ENCODE data around the gene SLC15A2.
"Not testable (repeated sequence)": the region's sequence is repeated elsewhere in the genome, so short reads cannot be mapped to it uniquely, and the experiment has no call there.

The SLC15A2 gene

DNA sequence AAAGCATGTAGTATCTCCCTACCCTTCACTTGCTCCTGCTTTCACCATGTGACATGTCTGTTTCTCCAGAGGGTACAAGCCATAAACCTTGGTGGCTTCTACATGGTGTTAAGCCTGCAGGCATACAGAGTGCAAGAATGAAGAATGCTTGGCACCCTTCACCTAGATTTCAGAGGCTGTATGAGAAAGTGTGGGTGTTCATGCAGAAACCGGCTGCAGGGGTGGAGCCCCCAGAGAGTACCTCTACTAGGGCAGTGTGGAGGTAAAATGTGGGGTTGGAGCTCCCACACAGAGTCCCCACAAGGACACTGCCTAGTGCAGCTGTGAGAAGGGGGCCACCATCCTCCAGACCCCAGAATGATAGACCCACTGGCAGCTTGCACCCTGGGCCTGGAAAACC lies 32.2 kb downstream of the SLC15A2 start:
- no peak for DNase-seq

DNA sequence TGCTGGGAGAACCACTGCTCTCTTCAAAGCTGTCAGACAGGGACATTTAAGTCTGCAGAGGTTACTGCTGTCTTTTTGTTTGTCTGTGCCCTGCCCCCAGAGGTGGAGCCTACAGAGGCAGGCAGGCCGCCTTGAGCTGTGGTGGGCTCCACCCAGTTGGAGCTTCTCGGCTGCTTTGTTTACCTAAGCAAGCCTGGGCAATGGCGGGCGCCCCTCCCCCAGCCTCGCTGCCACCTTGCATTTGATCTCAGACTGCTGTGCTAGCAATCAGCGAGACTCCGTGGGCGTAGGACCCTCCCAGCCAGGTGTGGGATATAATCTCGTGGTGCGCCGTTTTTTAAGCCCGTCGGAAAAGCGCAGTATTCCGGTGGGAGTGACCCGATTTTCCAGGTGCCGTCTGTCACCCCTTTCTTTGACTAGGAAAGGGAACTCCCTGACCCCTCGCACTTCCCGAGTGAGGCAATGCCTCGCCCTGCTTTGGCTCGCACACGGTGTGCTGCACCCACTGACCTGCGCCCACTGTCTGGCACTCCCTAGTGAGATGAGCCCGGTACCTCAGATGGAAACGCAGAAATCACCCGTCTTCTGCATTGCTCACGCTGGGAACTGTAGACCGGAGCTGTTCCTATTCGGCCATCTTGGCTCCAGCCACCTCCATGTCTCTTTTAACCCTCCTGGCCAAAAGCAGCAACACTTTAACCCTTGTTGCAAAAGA lies 44.1 kb downstream of the SLC15A2 start:
- not testable (repeated sequence) for DNase-seq

DNA sequence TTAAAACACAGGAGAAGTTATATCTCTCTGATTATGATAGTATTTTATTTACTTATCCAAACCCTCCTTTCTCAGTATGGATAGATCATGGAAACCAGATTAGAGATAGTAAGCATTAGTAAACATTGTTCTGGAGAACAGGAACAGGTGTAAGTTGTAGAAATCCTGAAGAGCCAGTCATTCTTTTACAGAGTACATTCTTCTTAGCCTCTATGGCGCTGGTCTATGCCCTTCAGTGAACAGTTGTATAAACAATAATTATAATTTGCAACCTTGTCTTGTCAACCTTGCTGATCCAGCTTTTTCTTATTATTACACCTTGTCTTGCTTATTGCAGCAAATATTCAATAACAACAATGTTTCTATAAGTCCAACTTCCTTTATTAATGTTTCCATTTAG lies 47.4 kb downstream of the SLC15A2 start:
- DNase-seq = no peak

DNA sequence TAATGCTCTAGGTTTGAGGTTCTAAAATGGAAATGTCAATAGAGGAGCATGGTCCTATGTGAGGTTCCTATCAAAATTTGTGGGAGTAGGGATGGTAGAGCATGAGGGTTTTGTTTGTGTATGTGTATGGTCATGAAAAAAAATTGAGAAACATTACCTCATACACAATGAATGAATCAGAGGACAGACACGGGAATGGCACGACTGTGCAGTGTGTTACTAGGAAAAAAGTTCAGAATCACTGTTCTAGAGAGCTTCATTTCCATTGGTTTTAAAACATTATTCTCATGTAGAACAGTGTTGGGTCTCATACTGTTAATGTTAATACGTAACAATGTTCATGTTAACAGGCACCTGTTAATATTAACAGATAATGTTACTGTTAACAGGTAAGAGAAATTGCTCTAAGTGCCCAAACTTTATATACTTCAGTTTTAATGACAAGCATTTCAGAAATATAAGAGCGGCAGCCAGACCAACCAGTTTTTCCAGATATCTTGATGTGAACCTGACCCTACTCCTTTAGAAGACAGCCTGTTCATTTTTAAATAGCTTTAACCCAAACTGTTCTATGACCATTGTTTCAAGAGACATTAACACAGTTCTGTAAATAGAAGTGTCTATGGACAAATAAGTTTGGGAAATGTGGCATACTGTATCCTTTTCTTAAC lies 48.0 kb downstream of the SLC15A2 start:
- no peak for DNase-seq

DNA sequence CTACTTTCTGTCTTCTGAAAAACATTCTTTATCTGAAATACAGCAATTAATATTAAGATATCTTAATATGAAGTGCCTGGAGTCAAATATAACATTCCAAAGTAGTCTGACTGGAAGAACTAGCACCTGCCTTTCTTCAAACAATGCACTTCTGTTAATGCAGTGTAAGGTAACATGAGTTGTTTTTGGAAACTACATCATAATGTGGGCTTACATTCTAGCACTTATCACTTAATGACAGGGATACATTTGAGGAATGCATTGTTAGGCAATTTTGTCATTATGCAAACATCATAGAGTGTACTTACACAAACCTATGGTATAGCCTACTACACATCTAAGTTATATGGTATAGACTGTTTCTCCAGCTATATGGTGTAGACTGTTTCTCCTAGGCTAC lies 49.2 kb downstream of the SLC15A2 start:
- no peak for DNase-seq

DNA sequence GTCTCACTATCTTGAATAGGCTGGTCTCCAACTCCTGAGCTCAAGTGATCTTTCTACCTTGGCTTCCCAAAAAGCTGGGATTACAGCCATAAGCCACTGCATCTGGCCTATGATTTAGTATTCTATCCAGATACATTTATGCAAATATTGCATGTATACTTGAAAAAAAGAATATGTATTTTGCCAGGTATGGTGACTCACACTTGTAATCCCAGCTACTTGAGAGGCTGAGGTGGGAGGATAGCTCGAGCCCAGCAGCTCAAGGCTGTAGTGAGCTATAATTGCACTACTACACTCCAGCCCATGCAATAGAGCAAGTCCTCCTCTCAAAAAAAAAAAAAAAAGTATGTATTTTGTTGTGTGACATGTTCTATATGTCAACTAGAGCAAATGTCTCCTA lies 54.4 kb downstream of the SLC15A2 start:
- DNase-seq = no peak

DNA sequence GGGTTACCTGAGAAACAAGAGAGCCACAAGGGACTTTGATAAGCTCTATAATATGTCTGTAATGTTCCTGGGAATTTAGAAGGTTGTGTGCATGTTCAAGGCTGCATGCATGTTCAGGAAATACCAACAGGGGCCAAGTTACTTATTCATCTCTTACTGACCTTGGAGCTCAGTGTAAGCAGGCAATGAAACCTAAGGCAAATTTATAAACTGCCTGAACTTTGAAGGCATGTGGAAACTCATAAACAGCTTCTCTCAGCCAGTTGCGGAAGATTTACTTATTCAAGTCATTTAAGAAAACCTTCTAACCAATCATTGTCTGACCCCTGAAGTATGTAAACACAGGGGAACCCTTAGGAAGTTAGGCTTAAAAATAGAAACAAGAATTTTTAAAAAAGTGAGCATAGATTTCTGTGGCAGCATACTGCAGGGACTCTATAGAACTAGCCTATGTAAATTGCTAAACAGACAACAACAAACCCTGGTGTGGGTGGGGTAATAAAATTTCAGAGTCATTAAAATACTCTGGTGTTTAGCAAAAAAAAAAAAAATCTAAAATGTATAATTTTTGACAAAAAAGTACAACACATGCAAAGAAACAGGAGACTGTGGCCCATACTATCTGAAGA lies 57.2 kb downstream of the SLC15A2 start:
- DNase-seq = no peak

DNA sequence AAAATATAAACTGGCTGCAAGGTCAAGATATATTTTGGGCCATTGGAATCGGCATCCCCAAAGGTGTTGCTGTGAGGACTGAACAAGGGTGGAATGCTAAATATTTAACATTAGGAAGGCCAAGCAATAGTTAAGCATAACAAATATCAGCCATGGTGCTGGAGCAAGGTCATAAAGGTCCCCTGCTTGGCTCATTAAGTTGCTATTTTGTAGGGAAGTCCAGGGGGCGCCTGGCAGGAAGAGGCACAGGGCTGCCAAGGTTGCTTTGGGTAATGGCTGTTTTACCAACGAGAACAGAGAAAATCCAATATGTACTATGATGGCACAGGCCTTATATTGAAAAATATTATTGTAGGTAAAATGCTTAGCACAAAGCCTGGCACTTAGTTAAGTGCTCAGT lies 62.2 kb downstream of the SLC15A2 start:
- no peak for DNase-seq

DNA sequence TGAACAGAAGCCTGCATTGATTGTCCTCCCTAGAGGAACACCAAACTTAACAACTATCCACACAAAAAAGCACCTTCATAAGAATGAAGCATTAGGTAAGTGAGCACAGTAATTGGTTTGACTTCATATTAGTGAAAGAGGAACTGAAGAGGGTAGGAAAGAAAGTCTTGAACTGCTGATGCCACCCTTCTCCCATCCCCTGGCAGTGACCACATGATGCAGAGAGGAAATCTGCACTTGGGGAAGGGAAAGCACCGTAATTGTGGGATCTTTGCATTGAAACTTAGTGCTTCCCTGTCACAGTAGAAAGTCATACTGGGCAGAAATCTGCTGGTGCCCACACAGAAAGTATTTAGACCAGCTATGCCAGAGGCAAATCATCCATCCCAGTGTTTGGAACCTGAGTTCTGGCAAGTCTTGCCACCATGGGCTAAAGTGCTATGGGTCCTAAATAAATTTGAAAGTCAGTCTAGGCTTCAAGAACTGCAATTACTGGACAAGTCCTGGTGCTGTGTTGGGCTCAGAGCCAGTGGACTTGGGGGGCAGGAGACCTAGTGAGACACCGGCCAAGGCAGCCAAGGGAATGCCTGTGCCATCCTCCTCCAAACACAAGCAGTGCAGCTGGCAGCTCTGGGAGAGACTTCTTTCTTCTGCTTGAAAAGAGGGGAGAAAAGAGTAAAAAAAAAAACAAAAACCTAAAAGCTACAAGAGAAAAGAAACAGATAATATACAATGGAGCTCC lies 63.6 kb downstream of the SLC15A2 start:
- no peak for DNase-seq

DNA sequence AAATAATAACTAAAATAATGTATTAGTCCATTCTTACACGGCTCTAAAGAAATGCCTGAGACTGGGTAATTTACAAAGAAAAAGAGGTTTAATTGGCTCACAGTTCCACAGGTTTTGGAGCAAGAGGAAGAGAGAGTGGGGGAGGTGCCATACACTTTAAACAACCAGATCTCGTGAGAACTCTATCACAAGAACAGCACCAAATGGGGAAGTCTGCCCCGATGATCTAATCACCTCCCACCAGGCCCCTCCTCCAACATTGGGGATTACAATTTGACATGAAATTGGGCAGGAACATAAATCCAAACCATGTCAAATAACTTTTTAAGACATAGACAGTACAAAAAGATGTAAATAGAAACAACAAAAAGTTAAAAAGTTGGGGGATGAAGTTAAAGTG lies 64.6 kb downstream of the SLC15A2 start:
- DNase-seq = no peak

DNA sequence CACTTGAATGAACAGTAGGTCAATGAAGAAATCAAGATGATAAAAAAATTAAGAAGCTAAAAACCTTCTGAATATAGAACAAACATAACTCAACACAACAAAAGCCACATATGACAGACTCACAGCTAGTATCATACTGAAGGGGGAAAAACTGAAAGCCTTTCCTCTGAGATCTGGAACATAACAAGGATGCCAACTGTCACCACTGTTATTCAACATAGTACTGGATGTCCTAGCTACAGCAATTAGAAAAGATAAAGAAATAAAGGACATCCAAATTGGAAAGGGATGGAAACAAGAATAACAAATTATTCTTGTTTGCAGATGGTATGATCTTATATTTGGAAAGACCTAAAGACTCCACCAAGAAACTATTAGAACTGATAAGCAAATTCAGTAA lies 67.1 kb downstream of the SLC15A2 start:
- no peak for DNase-seq

DNA sequence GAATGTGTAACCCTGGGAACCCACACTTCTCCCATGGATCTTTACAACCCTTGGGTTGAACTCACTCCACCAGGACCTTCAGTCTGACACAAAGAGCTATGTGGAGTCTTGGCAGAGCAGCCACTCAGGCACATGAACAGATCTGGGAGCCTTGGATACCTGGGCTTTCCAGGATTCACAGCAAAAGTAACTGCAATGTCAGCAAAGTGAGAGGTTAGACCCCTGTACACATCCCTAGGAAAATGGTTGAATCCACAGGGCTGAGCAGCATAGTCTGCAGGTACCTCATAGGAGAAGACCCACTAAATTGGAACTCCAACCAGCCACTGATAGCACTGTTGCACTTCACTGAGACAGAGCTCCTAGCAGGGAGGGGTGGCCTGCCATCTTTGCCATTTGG lies 68.2 kb downstream of the SLC15A2 start:
- no peak for DNase-seq

DNA sequence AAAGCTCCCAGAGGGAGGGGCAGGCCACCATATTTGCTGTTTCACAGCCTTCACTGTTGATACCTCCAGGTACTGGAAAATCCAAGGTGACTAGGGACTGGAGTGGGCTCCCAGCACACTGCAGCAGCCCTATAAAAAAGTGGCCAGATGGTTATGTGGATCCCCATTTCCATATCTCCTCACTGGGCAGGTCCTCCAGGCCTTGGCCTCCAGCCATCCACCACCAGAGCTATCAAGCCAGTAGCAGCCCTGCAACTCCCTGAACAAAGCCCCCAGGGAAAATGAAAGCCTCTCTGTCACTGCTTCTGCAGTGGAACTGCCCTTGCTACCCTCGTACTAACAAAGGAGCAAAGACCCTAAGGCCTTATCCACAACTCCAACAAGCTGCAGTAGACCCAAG lies 69.4 kb downstream of the SLC15A2 start:
- no peak for DNase-seq

DNA sequence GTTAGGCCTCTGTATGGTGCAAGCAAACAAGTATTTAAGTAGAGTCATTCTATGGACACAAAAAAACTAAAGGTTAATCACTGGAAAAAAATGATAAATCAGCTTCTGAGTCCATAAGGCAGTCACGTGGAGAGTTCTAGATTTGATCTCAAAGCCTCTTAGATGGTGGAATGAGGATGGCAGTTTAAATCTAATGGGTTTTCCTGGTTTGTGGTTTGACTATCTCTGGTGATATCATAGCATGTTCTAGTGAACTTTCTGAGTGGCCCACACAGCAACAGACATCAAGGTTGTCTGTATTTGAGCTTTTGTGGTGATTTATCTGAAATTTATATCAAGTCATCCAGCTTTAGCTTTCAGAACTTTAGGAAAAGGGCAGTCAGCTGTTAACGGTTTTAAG lies 75.4 kb downstream of the SLC15A2 start:
- DNase-seq = no peak

DNA sequence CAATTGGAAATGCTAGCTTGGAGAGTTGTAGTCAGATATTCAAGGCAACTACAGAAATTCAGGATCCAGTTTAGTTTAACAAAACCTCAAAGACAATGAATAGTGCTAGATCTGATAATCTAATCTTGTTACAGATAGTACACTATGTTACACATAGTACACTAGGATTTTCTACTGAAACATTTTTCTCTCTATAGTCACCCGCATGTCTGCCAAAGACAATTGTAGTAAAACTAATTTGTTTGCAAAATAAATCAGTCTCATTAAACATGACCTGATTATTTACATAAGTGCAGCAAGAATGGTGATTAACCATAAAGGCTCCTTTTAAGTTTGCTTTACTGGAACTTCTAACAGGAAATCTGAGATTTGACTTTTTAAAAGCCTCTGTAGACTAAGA lies 75.8 kb downstream of the SLC15A2 start:
- no peak for DNase-seq

DNA sequence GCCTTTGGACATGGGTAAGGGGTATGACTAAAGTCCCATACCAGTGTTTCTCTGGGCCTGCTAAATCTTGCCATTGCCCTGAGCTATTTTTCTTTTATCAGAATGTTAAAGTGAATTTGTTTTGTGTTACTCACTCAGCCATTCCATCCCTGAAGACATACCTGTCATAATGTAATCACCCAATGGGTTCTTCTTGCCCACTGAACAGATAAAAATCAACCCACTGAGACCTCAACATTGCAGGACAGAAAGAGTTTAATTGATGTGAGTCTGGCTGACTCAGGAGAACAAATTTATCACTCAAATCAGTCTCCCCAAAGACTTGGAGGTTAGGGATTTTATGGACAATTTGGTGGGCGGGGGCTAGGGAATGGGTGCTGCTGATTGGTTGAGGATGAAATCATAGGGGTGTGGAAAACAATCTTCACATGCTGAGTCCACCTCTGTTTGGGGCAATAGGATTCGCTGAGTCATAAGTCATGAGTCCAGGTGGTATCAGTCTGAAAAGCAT lies 80.5 kb downstream of the SLC15A2 start:
- DNase-seq = no peak

DNA sequence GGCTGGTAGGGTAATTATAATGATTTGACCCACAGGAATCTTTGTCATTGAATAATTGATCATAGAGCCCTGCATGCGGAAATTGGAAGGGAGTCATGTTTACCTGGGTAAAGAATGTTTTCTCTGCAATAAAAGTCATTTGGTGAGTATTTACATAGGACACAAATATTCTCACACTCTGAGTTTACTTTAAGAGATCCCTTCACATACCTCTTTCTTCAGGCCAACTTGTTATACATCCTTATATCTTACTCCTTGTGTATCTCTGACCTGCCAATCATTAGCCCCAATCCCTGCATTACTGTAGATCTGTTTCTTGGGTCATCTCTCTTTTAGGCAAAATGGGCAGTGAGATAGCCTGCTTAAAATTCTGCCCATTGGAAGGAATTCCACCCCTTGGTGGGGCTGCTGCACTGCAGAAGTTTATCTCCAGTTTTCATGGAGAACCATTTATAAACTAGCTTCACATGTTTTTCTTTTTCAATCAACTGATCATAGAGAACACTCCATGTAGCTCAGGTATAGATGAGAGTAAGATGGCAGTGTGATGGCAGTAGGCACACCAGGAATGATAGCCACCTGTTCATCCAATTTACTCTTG lies 81.6 kb downstream of the SLC15A2 start:
- no peak for DNase-seq

DNA sequence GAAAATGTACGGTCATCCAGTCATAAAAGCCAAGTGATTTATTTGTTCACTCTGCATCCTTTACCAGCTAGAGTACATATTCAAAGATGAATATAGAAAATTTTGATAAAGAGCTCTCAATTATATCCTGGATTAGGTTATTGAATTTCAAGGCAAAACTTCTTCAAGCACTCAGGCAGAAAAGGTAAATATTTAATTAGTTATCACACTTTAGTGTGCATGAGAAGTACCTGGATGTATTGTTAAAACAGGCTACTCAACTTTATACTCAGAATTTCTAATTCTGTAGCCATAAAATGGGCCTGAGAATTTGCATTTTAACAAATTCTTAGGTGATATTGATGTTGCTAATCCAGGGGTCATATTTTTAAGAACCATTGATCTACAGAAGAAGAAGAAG lies 82.5 kb downstream of the SLC15A2 start:
- DNase-seq = no peak

DNA sequence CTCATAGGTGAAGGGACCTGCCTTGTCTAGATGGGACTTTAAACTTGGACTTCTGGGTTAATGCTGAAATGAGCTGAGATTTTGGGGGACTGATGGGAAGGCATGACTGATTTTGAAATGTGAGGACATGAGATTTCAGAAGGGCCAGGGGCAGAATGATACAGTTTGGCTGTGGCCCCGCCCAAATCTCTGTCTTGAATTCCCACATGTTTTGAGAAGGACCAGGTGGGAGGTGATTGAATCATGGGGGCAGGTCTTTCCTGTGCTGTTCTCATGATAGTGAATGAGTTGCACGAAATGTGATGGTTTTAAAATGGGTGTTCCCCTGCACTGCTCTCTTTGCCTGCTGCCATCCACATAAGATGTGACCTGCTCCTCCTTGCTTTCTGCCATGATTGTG lies 85.0 kb downstream of the SLC15A2 start:
- no peak for DNase-seq

DNA sequence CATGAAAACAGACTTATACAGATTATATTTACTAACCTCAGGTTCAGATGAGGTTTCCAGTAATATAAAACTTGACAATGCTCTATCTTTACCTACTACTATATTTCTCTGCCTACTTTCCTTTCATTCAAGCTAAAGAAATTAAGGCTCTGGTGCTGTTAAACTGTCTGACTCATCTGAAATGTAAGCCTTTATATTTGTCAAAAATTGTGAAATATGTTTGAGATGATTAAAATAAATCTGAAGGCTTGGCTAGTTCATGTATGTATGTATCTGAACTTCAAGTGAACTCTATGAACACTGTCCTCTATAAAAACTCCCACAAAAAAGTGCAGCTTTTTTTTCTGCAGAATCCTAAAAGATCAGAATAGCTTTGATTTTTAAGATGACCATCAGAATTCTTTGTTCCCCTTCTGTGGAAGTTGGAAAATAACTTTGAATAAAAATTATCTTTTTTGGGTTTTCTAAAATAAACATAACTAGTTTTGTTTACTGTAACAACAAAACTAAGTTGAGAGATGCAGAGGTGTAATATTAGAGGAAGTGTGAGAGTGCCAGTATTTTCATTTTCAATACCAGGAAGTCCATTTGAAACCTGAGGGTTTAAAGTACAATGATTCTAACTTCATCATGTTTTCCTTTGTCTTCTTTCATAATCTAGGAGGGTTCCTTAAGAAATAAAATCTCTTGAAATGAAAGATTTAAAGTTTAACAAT lies 85.7 kb downstream of the SLC15A2 start:
- DNase-seq = no peak

DNA sequence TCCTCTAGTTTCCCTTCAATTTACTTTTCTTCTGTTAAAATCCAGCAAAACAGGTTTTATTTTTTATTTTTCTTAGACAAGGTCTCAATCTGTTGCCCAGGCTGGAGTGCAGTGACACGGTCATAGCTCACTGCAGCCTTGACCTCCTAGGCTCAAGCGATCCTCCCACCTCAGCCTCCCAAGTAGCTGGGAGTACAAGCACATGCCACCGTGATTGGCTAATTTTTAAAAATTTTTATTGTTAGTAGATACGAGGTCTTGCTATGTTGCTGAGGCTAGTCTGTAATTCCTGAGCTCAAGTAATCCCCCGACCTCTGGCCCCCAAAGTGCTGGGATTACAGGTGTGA lies 86.2 kb downstream of the SLC15A2 start:
- DNase-seq = no peak

DNA sequence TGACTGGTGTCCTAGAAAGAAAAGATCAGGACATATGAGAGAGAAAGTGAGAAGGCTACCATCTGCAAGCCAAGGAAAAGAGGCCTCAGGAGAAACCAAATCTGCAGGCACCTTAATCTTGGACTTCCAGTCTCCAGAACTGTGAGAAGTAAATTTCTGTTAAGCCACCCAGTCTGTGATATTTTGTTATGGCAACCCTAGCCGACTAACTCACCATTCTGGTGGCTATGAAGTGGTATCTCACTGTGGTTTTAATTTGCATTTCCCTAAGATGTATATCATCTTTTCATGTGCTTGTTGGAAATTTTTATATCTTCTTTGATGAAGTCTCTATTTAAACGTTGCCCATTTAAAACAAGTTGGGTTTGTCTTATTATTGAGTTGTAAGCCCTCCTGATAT lies 87.3 kb downstream of the SLC15A2 start:
- no peak for DNase-seq

DNA sequence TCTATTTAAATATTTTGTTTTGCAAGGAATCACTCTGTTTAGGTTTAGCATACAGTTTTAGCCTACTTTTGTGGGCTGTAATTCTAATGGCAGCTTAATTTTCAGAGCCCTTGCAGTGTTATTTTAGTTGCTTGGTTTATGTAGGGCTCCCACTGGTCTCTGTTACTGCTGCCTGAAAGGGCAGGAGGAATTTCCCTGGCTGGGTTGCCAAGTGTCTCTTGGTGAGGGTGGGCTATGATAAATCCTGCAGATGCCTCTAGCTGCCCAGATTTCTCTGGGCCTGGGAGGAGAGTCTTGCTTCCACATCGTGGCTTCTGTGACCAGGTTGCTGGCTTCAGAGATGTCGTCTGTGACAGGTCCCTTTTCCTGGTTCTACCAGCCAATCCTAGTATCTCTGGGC lies 91.6 kb downstream of the SLC15A2 start:
- no peak for DNase-seq

All from NCI-H187 (cell line).